GM18505 (cell line): ENCODE measurements around the gene CADM1.

Source experiments
- ATAC-seq: cut with Tn5 transposase; IDR thresholded peaks from one replicate; pipeline ENCODE4 v1.9.1; 2021; ENCODE audit not compliant: unreplicated experiment
- POLR2A ChIP-seq: IDR thresholded peaks from 4 replicates; pipeline ENCODE4 v1.6.1; 2011; ENCODE audit warnings: borderline replicate concordance; ENCODE audit not compliant: insufficient read depth, insufficient read length; ENCODE audit errors: extremely low read depth

The CADM1 gene

GRCh38 chr11:115129473-115130289, 374.5 kb downstream of the CADM1 start:
- TF ChIP-seq POLR2A = no peak
- ATAC-seq = no peak

- TF ChIP-seq POLR2A = no peak
- ATAC-seq = no peak
Observed at GRCh38 chr11:115128226-115128625, 376.0 kb downstream of the CADM1 start.

DNA sequence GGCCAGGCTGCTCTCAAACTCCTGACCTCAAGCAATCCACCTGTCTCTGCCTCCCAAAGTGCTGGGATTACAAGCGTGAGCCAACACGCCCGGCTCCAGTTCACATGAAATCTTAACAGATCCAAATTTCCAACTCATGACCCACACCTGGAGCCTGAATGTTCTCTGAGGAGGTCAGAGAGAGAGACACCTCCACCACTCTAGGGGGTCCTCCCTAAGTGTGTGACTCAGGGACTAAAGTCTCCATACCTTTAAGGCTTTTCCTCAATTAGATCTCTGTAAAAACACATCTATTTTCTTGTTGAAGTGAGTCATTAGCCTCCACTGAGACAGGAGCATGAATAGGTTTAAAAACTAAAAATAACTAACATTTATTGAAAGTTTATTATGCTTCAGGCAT, 376.4 kb downstream of the CADM1 start:
- no peak for TF ChIP-seq POLR2A
- no peak for ATAC-seq

DNA sequence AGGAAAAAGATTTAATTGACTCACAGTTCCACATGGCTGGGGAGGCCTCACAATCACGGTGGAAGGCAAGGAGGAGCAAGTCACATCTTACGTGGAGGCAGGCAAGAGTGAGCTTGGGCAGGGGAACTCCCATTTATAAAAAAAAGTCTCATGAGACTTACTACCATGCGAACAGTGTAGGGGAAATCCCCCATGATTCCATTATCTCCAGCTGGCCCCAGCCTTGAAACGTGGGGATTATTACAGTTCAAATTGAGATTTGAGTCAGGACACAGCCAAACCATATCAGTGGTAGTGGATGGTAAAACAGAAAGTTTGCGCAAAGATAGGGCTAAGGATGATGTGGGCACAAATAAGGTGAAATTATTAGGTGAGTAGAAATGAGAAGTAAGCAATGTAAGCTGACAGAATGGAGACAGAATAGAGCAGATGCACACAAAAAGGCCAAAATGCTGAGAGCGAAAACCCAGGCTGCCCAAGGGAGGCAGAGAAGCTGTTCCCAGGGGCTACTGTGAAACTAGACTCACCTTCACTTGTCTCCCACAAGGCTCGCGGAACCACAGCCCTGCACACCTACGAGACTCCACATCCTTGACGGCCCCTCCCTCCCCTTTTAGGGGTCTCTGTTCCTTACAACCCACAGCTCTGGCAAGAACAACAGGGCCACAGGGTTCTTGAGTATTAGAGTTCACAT, 377.6 kb downstream of the CADM1 start:
- TF ChIP-seq POLR2A = no peak
- peak; percentile 84 for ATAC-seq

DNA sequence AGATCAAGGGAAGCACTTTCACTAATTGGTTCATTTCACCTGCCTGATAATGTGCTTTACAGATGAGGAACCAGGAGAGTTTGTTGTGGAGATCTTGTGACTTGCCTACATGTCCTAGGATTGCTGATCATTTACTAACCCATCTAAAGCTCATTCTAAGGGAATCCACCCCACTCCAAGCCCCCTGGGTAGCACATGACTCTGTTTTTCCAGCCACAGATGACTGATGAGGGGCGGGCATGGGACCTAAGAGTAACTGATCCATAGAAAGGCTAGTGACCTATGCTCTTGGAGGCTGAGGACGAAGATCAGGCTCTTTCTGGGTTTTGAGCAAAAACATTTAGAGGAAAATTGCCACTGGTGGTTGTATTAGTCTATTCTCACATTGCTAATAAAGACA, 378.1 kb downstream of the CADM1 start:
- no peak for TF ChIP-seq POLR2A
- ATAC-seq = peak; percentile 15

DNA sequence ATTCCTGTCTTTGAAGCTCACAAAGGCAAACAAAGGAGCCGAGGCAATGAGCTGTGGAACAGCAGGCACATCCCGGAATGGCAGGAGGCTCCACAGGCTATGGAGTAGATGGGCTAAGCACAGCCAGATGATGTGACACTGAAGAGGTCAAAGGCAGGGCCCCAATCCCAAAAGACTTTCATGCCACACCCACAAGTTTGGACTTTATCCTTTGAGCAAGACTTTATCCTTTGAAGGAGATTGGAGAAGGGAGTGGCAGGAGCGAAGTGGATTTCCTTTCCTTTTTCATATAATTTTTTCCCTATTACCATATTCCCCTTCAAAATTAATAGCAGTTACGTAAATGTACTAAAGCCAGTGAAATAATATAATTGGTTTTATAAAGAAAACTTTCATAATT, 379.4 kb downstream of the CADM1 start:
- ATAC-seq = no peak
- TF ChIP-seq POLR2A = no peak

DNA sequence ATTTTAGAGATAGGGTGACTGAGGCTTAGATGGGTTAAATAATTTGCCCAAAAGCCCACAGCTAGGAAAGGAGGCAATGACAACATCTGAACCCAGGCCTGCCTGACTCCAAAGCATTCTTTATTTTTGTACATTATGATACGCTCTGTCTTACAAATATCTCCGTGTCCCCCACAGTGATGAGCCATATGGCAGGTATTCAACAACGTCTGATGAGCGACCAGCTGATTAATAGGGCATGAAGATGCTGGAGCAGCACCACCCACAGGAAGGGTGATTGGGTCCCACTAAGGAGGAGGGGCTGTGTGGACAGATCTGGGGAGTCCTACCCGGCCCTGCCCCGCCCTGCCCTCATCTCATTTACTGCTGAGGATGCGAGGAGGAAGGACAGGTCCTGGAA, 380.6 kb downstream of the CADM1 start:
- ATAC-seq = no peak
- no peak for TF ChIP-seq POLR2A

- no peak for TF ChIP-seq POLR2A
- ATAC-seq = no peak
Observed at GRCh38 chr11:115122274-115122673, 381.9 kb downstream of the CADM1 start.
